H9 (cell line): ENCODE data around the gene ASTN1. TPM values are rescaled to one million over a fixed set of nuclear protein-coding genes. Genes with fewer than 3 reads are reported as not detected.

Experiments
- DNase-seq: peaks from one replicate; pipeline ENCODE4 v3.0.0-alpha.2; 2017
- H2AFZ ChIP-seq: one replicate; pipeline ENCODE4 v1.6.1; 2013; ENCODE audit warnings: mild to moderate bottlenecking, low read length, control low read depth, moderate library complexity
- H2AK5ac ChIP-seq: 2 replicates; pipeline ENCODE4 v1.6.1; 2013; ENCODE audit warnings: low read length, control low read depth, mixed read lengths; ENCODE audit not compliant: insufficient read length
- H2BK120ac ChIP-seq: one replicate; pipeline ENCODE4 v1.6.1; 2013; ENCODE audit warnings: low read depth, mild to moderate bottlenecking, low read length, control low read depth, inconsistent platforms; ENCODE audit not compliant: poor library complexity, severe bottlenecking
- H2BK12ac ChIP-seq: 2 replicates; pipeline ENCODE4 v1.6.1; 2013; ENCODE audit warnings: low read length, control low read depth, mixed read lengths, low read depth; ENCODE audit not compliant: insufficient read length
- H2BK15ac ChIP-seq: 2 replicates; pipeline ENCODE4 v1.6.1; 2013; ENCODE audit warnings: low read depth, low read length, control low read depth
- H2BK20ac ChIP-seq: one replicate; pipeline ENCODE4 v1.6.1; 2013; ENCODE audit warnings: low read depth, mild to moderate bottlenecking, low read length, control low read depth, inconsistent platforms; ENCODE audit not compliant: poor library complexity, severe bottlenecking
- H2BK5ac ChIP-seq: 2 replicates; pipeline ENCODE4 v1.6.1; 2013; ENCODE audit warnings: low read length, control low read depth, mixed read lengths; ENCODE audit not compliant: insufficient read length
- H3K14ac ChIP-seq: 2 replicates; pipeline ENCODE4 v1.6.1; 2013; ENCODE audit warnings: low read length, control low read depth; ENCODE audit not compliant: insufficient read depth
- H3K18ac ChIP-seq: 2 replicates; pipeline ENCODE4 v1.6.1; 2013; ENCODE audit warnings: low read depth, mild to moderate bottlenecking, mixed read lengths, low read length, control low read depth; ENCODE audit not compliant: insufficient read length
- H3K23ac ChIP-seq: 2 replicates; pipeline ENCODE4 v1.6.1; 2013; ENCODE audit warnings: low read length, control low read depth, mixed read lengths, low read depth; ENCODE audit not compliant: insufficient read length
- H3K23me2 ChIP-seq: 2 replicates; pipeline ENCODE4 v1.6.1; 2013; ENCODE audit warnings: low read depth, mild to moderate bottlenecking, mixed read lengths, low read length, control low read depth; ENCODE audit not compliant: insufficient read length, poor library complexity, severe bottlenecking
- H3K27ac ChIP-seq: 2 replicates; pipeline ENCODE4 v1.5.1; 2013; ENCODE audit warnings: low read length, control low read depth, mixed read lengths, low read depth; ENCODE audit not compliant: insufficient read length
- H3K27me3 ChIP-seq: 2 replicates; pipeline ENCODE4 v1.6.1; 2013; ENCODE audit warnings: low read length, control low read depth, inconsistent platforms; ENCODE audit not compliant: insufficient read depth
- H3K4ac ChIP-seq: 2 replicates; pipeline ENCODE4 v1.6.1; 2013; ENCODE audit warnings: low read depth, mild to moderate bottlenecking, control low read depth, inconsistent platforms, low read length, moderate library complexity
- H3K4me1 ChIP-seq: 2 replicates; pipeline ENCODE4 v1.6.1; 2013; ENCODE audit warnings: low read length, control low read depth, inconsistent platforms; ENCODE audit not compliant: insufficient read depth
- H3K4me2 ChIP-seq: 2 replicates; pipeline ENCODE4 v1.6.1; 2013; ENCODE audit warnings: low read length, control low read depth, mixed read lengths; ENCODE audit not compliant: insufficient read length, insufficient read depth
- H3K56ac ChIP-seq: 2 replicates; pipeline ENCODE4 v1.6.1; 2013; ENCODE audit warnings: low read depth, mild to moderate bottlenecking, mixed read lengths, low read length, control low read depth; ENCODE audit not compliant: insufficient read length
- H3K79me1 ChIP-seq: 2 replicates; pipeline ENCODE4 v1.6.1; 2013; ENCODE audit warnings: low read depth, mild to moderate bottlenecking, moderate library complexity, low read length, control low read depth, inconsistent platforms; ENCODE audit not compliant: insufficient read depth, poor library complexity, severe bottlenecking
- H3K79me2 ChIP-seq: 2 replicates; pipeline ENCODE4 v1.6.1; 2013; ENCODE audit warnings: low read length, control low read depth, inconsistent platforms; ENCODE audit not compliant: insufficient read depth
- H3K9ac ChIP-seq: 2 replicates; pipeline ENCODE4 v1.6.1; 2013; ENCODE audit warnings: low read length, control low read depth, mixed read lengths; ENCODE audit not compliant: insufficient read length; ENCODE audit errors: extremely low read depth
- H3K9me3 ChIP-seq: one replicate; pipeline ENCODE4 v1.6.1; 2013; ENCODE audit warnings: low read depth, low read length, inconsistent platforms; ENCODE audit not compliant: control insufficient read depth
- H3T11ph ChIP-seq: one replicate; pipeline ENCODE4 v1.6.1; 2013; ENCODE audit warnings: mild to moderate bottlenecking, low read length, control low read depth, inconsistent platforms
- H4K20me1 ChIP-seq: one replicate; pipeline ENCODE4 v1.6.1; 2013; ENCODE audit not compliant: control insufficient read depth, insufficient read length, insufficient read depth
- H4K5ac ChIP-seq: 2 replicates; pipeline ENCODE4 v1.6.1; 2013; ENCODE audit warnings: low read depth, mild to moderate bottlenecking, mixed read lengths, low read length, control low read depth; ENCODE audit not compliant: insufficient read length
- H4K8ac ChIP-seq: replicated peaks from 2 replicates; pipeline ENCODE4 v1.6.1; 2013; ENCODE audit warnings: low read length, control low read depth, mixed read lengths, low read depth; ENCODE audit not compliant: insufficient read length
- H4K91ac ChIP-seq: 2 replicates; pipeline ENCODE4 v1.6.1; 2013; ENCODE audit warnings: low read depth, mild to moderate bottlenecking, moderate library complexity, mixed read lengths, low read length, control low read depth; ENCODE audit not compliant: insufficient read length
- H3K27ac Mint-ChIP-seq, 3 experiments: 2 replicates in 2 of 3; 3 replicates in 1 of 3; pipeline ENCODE4 v1.8.0; 2020 to 2021; ENCODE audit warnings: mixed read lengths in 3 of 3, mild to moderate bottlenecking in 1 of 3, moderate library complexity in 1 of 3
- H3K27me3 Mint-ChIP-seq: 2 replicates; pipeline ENCODE4 v1.8.0; 2021; ENCODE audit warnings: low read depth, mild to moderate bottlenecking, moderate library complexity, mixed read lengths
- H3K36me3 Mint-ChIP-seq, 3 experiments: 2 replicates in 2 of 3; 3 replicates in 1 of 3; pipeline ENCODE4 v1.8.0; 2020 to 2021; ENCODE audit warnings: low read depth in 3 of 3, mixed read lengths in 3 of 3; ENCODE audit not compliant: insufficient read depth in 1 of 3
- H3K4me1 Mint-ChIP-seq, 2 experiments: 2 replicates each; pipeline ENCODE4 v1.8.0; 2020; ENCODE audit warnings: mixed read lengths in 2 of 2
- H3K4me3 Mint-ChIP-seq, 2 experiments: 2 replicates in 1 of 2; 3 replicates in 1 of 2; pipeline ENCODE4 v1.8.0; 2020 to 2021; ENCODE audit warnings: mild to moderate bottlenecking in 2 of 2, mixed read lengths in 2 of 2, moderate library complexity in 1 of 2
- H3K9me3 Mint-ChIP-seq, 2 experiments: 2 replicates in 1 of 2; 3 replicates in 1 of 2; pipeline ENCODE4 v1.8.0; 2020; ENCODE audit warnings: mild to moderate bottlenecking in 2 of 2, mixed read lengths in 2 of 2, moderate library complexity in 1 of 2
- WGBS: extraction: QIAGEN DNeasy Blood & Tissue Kit; methylation state at CpG from one replicate; pipeline ENCODE4 v1.1.7; 2013; ENCODE audit warnings: missing lambda C conversion rate, low lambda C conversion rate, mixed read lengths; ENCODE audit not compliant: insufficient read length; ENCODE audit errors: extremely low coverage; 5-methylcytosine and 5-hydroxymethylcytosine counted together
- total RNA-seq: library from RNA; stranded (reverse); gene quantifications from 2 replicates; pipeline ENCODE4 v1.2.1, GENCODE V29; 2021
- TF ChIP-seq, protein P1 (sequence below): fragments of 200-600 bp; sonication (generic); conservative IDR thresholded peaks from 3 replicates; pipeline ENCODE4 v1.8.0; 2021; ENCODE audit warnings: antibody characterized with exemption, mild to moderate bottlenecking

Gene ASTN1
- total RNA-seq, 1 experiment from 2014 or later: 0.98 TPM

DNA sequence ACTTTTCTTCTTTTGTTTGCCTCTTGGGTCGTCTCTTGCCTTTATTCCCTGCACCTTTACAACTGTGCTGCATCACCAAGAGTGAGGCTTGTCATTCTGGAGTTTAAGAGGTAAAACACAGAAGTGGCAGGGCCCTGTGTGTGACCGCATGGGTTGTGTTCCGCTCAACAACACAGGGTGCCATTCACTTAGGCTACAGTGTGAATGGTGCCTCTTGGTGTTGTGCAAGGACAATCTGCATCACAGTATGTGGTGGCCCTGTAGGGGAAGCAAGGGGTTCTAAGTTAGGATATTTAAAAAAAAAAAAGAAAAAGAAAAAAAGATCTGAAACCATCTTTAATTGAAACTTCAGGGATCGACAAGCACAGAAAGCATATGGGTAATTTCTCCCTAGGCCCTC, 44.4 kb upstream of the ASTN1 start:
- no peak overlapping the region for H2AK5ac ChIP-seq
- no peak overlapping the region for H3K4ac ChIP-seq
- H2BK120ac ChIP-seq: no peak overlapping the region
- no peak overlapping the region for H3K27ac Mint-ChIP-seq
- no peaks in the 10 kb centered on the region for H3K36me3 Mint-ChIP-seq
- no peak overlapping the region for H2BK15ac ChIP-seq
- no peak overlapping the region for H3K27ac ChIP-seq
- H4K8ac ChIP-seq: no peak overlapping the region
- no peak overlapping the region for H3K18ac ChIP-seq
- DNase-seq: no peak
- no peaks in the 10 kb centered on the region for H4K20me1 ChIP-seq
- H3K9me3 Mint-ChIP-seq: no peaks in the 10 kb centered on the region
- no peak overlapping the region for H2BK12ac ChIP-seq
- H3K4me1 ChIP-seq: no peaks in the 10 kb centered on the region
- TF ChIP-seq, protein P1, sequence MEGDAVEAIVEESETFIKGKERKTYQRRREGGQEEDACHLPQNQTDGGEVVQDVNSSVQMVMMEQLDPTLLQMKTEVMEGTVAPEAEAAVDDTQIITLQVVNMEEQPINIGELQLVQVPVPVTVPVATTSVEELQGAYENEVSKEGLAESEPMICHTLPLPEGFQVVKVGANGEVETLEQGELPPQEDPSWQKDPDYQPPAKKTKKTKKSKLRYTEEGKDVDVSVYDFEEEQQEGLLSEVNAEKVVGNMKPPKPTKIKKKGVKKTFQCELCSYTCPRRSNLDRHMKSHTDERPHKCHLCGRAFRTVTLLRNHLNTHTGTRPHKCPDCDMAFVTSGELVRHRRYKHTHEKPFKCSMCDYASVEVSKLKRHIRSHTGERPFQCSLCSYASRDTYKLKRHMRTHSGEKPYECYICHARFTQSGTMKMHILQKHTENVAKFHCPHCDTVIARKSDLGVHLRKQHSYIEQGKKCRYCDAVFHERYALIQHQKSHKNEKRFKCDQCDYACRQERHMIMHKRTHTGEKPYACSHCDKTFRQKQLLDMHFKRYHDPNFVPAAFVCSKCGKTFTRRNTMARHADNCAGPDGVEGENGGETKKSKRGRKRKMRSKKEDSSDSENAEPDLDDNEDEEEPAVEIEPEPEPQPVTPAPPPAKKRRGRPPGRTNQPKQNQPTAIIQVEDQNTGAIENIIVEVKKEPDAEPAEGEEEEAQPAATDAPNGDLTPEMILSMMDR: no peak
- no peak overlapping the region for H3T11ph ChIP-seq
- no peaks in the 10 kb centered on the region for H3K4me1 Mint-ChIP-seq
- H3K4me3 Mint-ChIP-seq: no peak overlapping the region
- H4K91ac ChIP-seq: no peak overlapping the region
- H3K79me1 ChIP-seq: no peaks in the 10 kb centered on the region
- H3K14ac ChIP-seq: no peak overlapping the region
- H3K27me3 ChIP-seq: peaks cover 14% of the 10 kb centered on the region; the same call in 1 of the 2 replicates
- no peak overlapping the region for H3K56ac ChIP-seq
- H2BK5ac ChIP-seq: no peak overlapping the region
- no peaks in the 10 kb centered on the region for H3K9me3 ChIP-seq
- peaks cover 51% of the 10 kb centered on the region for H3K27me3 Mint-ChIP-seq
- no peak overlapping the region for H2BK20ac ChIP-seq
- H3K23ac ChIP-seq: no peak overlapping the region
- no peak overlapping the region for H2AFZ ChIP-seq
- no peak overlapping the region for H4K5ac ChIP-seq
- no peak overlapping the region for H3K4me2 ChIP-seq
- no peaks in the 10 kb centered on the region for H3K23me2 ChIP-seq
- H3K9ac ChIP-seq: no peak overlapping the region
- H3K79me2 ChIP-seq: no peaks in the 10 kb centered on the region
- no CpG with 5 or more reads among the region's 4 CpGs for WGBS
